Mammary epithelial cell (primary cell): ENCODE results near the gene CGRRF1.

Experiments
- CTCF ChIP-seq, 2 donors: IDR thresholded peaks in 1 of 2; conservative IDR thresholded peaks in 1 of 2; 2 replicates each; pipeline ENCODE4 v1.5.1; 2011 to 2012; ENCODE audit warnings: inconsistent platforms in 2 of 2, low read length in 2 of 2, mild to moderate bottlenecking in 2 of 2, control low read depth in 1 of 2, low read depth in 1 of 2; ENCODE audit not compliant: insufficient read depth in 1 of 2; ENCODE audit errors: extremely low read depth in 1 of 2
- EZH2 ChIP-seq: IDR thresholded peaks from 2 replicates; pipeline ENCODE4 v1.6.1; 2012; ENCODE audit warnings: low read length, inconsistent platforms, borderline replicate concordance

GRCh38 chr14:54478636-54479215 is 31.0 kb upstream of the CGRRF1 start:
- no peak for TF ChIP-seq CTCF (conservative IDR thresholded peaks at IDR 0.05 in 1 of 2, IDR thresholded peaks at IDR 0.05 in 1 of 2; ENCODE audit: extremely low read depth in 1 of 2, insufficient read depth in 1 of 2, low read depth in 1 of 2, low read length in 2 of 2)
- no peak for TF ChIP-seq EZH2
